ENCODE data around the gene TAS2R1. TPM values are rescaled to one million over a fixed set of nuclear protein-coding genes. Genes with fewer than 3 reads are reported as not detected.

TAS2R1 gene
- total RNA-seq (2022; extraction: Qiagen RNA extraction; ENCODE audit: low read depth) = not detected in 5 replicates

GRCh38 chr5:9630251-9630650 lies at the start of gene TAS2R1:
TAS2R1 (minus strand) TSS chr5:9630351; CDS start chr5:9630032, 319 bp downstream.

Other genes with a start within 250 kb of the TAS2R1 start
- gene SEMA5A, start 84.3 kb downstream of the TAS2R1 start, total RNA-seq (2022; extraction: Qiagen RNA extraction; ENCODE audit: low read depth) = not detected in 5 replicates

All from A549 treated with GW870086 at 1 μM for 4 hours (cell line).